Measurements from ENCODE around the gene PUSL1. TPM values are rescaled to one million over a fixed set of nuclear protein-coding genes. Genes with fewer than 3 reads are reported as not detected.

Gene PUSL1
- total and polyA plus RNA-seq, 2 of the 13 experiments (the other 11 are each of a cell fraction or from before 2014, with no cell fraction given), result 8.3 to 22.2 TPM

GRCh38 chr1:1304331-1305299, 3.8 kb upstream of the PUSL1 start (continued):
- TF ChIP-seq ZXDC (CRISPR knock-in tag; IDR thresholded peaks at IDR 0.05) (no peak), MYNN (CRISPR knock-in tag; IDR thresholded peaks at IDR 0.05; ENCODE audit: low read depth) (no peak), ZFP82 (CRISPR knock-in tag; IDR thresholded peaks at IDR 0.05; ENCODE audit: borderline replicate concordance) (no peak), DMTF1 (CRISPR knock-in tag; IDR thresholded peaks at IDR 0.05) (no peak), GFI1 (CRISPR knock-in tag; IDR thresholded peaks at IDR 0.05; ENCODE audit: borderline replicate concordance) (peak; percentile 6; the same call in 1 of the 2 replicates), CBX2 (IDR thresholded peaks at IDR 0.05; ENCODE audit: low read depth, low read length) (no peak), CBX2 (CRISPR knock-in tag; IDR thresholded peaks at IDR 0.05; ENCODE audit: low read depth) (no peak), ZSCAN12 (CRISPR knock-in tag; IDR thresholded peaks at IDR 0.05) (no peak), ZUFSP (CRISPR knock-in tag; IDR thresholded peaks at IDR 0.05; ENCODE audit: borderline replicate concordance) (no peak), ZNF543 (CRISPR knock-in tag; IDR thresholded peaks at IDR 0.05) (no peak; the same call in 1 of the 2 replicates), ZNF256 (CRISPR knock-in tag; conservative IDR thresholded peaks at IDR 0.05) (no peak), GRHL1 (CRISPR knock-in tag; conservative IDR thresholded peaks at IDR 0.05) (no peak), ZNF720 (CRISPR knock-in tag; IDR thresholded peaks at IDR 0.05) (no peak), HOXD1 (CRISPR knock-in tag; IDR thresholded peaks at IDR 0.05) (no peak), HMGXB4 (CRISPR knock-in tag; IDR thresholded peaks at IDR 0.05; ENCODE audit: borderline replicate concordance in 1 of 2, low read depth in 1 of 2) (no peak; a peak in 1 of 4 replicates), MED1 (CRISPR knock-in tag; IDR thresholded peaks at IDR 0.05) (no peak)

Data from HepG2 (cell line).